Neural cell (in vitro differentiated cells): ENCODE measurements around the gene PSMG4. TPM values are rescaled to one million over a fixed set of nuclear protein-coding genes. Genes with fewer than 3 reads are reported as not detected.

ENCODE experiments used
- H2AFZ ChIP-seq: fragments of 200-600, 300-800 bp; sonication (generic), shearing (Covaris generic); 2 replicates; pipeline ENCODE4 v1.6.0; 2014; ENCODE audit warnings: low read depth, mild to moderate bottlenecking, antibody characterized with exemption, low read length, moderate library complexity
- H3F3A ChIP-seq: fragments of 200-600 bp; shearing (Covaris generic); 2 replicates; pipeline ENCODE4 v1.6.1; 2016; ENCODE audit warnings: mild to moderate bottlenecking, moderate library complexity, mixed read lengths, antibody characterized with exemption, low read length; ENCODE audit not compliant: insufficient read depth, poor library complexity, severe bottlenecking
- H3K27ac ChIP-seq: fragments of 200-600, 300-800 bp; sonication (generic), shearing (Covaris generic); 2 replicates; pipeline ENCODE4 v1.5.1; 2014; ENCODE audit warnings: mild to moderate bottlenecking, low read length, moderate library complexity
- H3K27me3 ChIP-seq: fragments of 300-800, 200-600 bp; sonication (generic), shearing (Covaris generic); 2 replicates; pipeline ENCODE4 v1.6.0; 2014; ENCODE audit warnings: mild to moderate bottlenecking, low read depth, low read length, moderate library complexity; ENCODE audit not compliant: insufficient read depth
- H3K36me3 ChIP-seq: fragments of 300-800, 200-600 bp; sonication (generic), shearing (Covaris generic); 2 replicates; pipeline ENCODE4 v1.5.1; 2014; ENCODE audit warnings: mild to moderate bottlenecking, antibody characterized with exemption, low read length, moderate library complexity; ENCODE audit not compliant: insufficient read depth
- H3K4me2 ChIP-seq: fragments of 300-800, 200-600 bp; sonication (generic), shearing (Covaris generic); 2 replicates; pipeline ENCODE4 v1.6.0; 2014; ENCODE audit warnings: mild to moderate bottlenecking, low read length
- H3K4me3 ChIP-seq: fragments of 300-800, 200-600 bp; sonication (generic), shearing (Covaris generic); 2 replicates; pipeline ENCODE4 v1.5.1; 2014; ENCODE audit warnings: mild to moderate bottlenecking, low read length, moderate library complexity
- H3K79me2 ChIP-seq: fragments of 200-600 bp; shearing (Covaris generic); replicated peaks from 2 replicates; pipeline ENCODE4 v1.6.0; 2014; ENCODE audit warnings: mild to moderate bottlenecking, low read length, moderate library complexity; ENCODE audit not compliant: insufficient read depth
- H3K9ac ChIP-seq: fragments of 300-800, 200-600 bp; sonication (generic), shearing (Covaris generic); 2 replicates; pipeline ENCODE4 v1.6.1; 2016; ENCODE audit warnings: mild to moderate bottlenecking, low read length, mixed read lengths
- H3K9me2 ChIP-seq: fragments of 200-600 bp; shearing (Covaris generic); 2 replicates; pipeline ENCODE4 v1.6.1; 2016; ENCODE audit warnings: mild to moderate bottlenecking, low read length, mixed read lengths; ENCODE audit not compliant: insufficient read depth
- H3K9me3 ChIP-seq: fragments of 200-600, 300-800 bp; sonication (generic), shearing (Covaris generic); 2 replicates; pipeline ENCODE4 v1.6.1; 2016; ENCODE audit warnings: mild to moderate bottlenecking, mixed run types, low read length, moderate library complexity, mixed read lengths
- H4K20me1 ChIP-seq: fragments of 200-600 bp; shearing (Covaris generic); 2 replicates; pipeline ENCODE4 v1.6.1; 2016; ENCODE audit warnings: mild to moderate bottlenecking, mixed run types; ENCODE audit not compliant: insufficient read depth
- EP300 ChIP-seq: fragments of 450-650 bp; conservative IDR thresholded peaks from 2 replicates; pipeline ENCODE4 v1.6.1; 2014; ENCODE audit warnings: antibody characterized with exemption, mild to moderate bottlenecking, moderate library complexity; ENCODE audit not compliant: poor library complexity, severe bottlenecking
- EZH2 ChIP-seq: fragments of 200-600, 300-800 bp; shearing (Covaris generic), sonication (generic); IDR thresholded peaks from 2 replicates; pipeline ENCODE4 v1.6.1; 2014; ENCODE audit warnings: antibody characterized with exemption, low read length, borderline replicate concordance, mild to moderate bottlenecking; ENCODE audit not compliant: insufficient read depth, poor library complexity, severe bottlenecking
- MXI1 ChIP-seq: fragments of 450-650 bp; conservative IDR thresholded peaks from 2 replicates; pipeline ENCODE4 v1.6.1; 2014; ENCODE audit warnings: antibody characterized with exemption, mild to moderate bottlenecking; ENCODE audit not compliant: poor library complexity, severe bottlenecking
- POLR2AphosphoS5 ChIP-seq: IDR thresholded peaks from 2 replicates; pipeline ENCODE4 v1.6.1; 2012
- RAD21 ChIP-seq: fragments of 450-650 bp; conservative IDR thresholded peaks from 2 replicates; pipeline ENCODE4 v1.6.1; 2014; ENCODE audit warnings: antibody characterized with exemption, mild to moderate bottlenecking, moderate library complexity
- REST ChIP-seq: IDR thresholded peaks from 2 replicates; pipeline ENCODE4 v1.6.1; 2012; ENCODE audit warnings: borderline replicate concordance
- SMC3 ChIP-seq: fragments of 450-650 bp; conservative IDR thresholded peaks from 2 replicates; pipeline ENCODE4 v1.6.1; 2014; ENCODE audit warnings: antibody characterized with exemption, mild to moderate bottlenecking, moderate library complexity; ENCODE audit not compliant: poor library complexity
- TAF1 ChIP-seq: IDR thresholded peaks from 2 replicates; pipeline ENCODE4 v1.6.1; 2012; ENCODE audit warnings: low read depth
- polyA plus RNA-seq: library from polyadenylated mRNA; depleted of rRNA; stranded (reverse); fragments of >200 nt; gene quantifications from 2 replicates; pipeline ENCODE4 v1.2.3, GENCODE V29; 2014
- TF ChIP-seq, protein P1 (sequence below): fragments of 450-650 bp; IDR thresholded peaks from 2 replicates; pipeline ENCODE4 v1.5.1; 2014; ENCODE audit warnings: antibody characterized with exemption, mild to moderate bottlenecking, moderate library complexity; ENCODE audit not compliant: poor library complexity, severe bottlenecking

PSMG4 gene
- polyA plus RNA-seq, 1 donor from 2014 or later = 52.0 TPM

DNA sequence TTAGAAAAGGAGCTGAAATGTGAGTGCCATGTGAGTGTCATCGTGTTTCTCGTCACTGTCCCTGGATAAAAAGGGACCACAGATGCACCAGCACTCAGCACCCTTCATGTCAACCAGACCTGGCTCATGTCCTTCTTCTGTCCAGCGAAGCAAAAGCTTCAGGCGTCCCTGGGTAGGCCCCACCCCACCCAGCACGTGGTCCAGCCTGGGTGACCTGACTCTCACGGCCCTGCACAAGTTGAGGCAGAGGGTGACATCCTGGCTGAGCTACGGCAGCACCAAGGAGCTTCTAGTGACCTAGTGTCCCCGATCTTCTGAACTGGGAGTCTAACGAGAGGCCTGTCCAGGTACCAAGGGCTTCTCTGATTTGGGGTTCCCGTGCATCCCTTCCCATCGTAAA lies 37.8 kb downstream of the PSMG4 start:
- H3K9me2 ChIP-seq = no peaks in the 10 kb centered on the region
- H3K79me2 ChIP-seq = no peaks in the 10 kb centered on the region
- no peak overlapping the region for H3K9ac ChIP-seq
- no peaks in the 10 kb centered on the region for H4K20me1 ChIP-seq
- H3K9me3 ChIP-seq = peaks cover 2% of the 10 kb centered on the region
- no peaks in the 10 kb centered on the region for H3F3A ChIP-seq
- H3K4me3 ChIP-seq = no peak overlapping the region
- TF ChIP-seq TAF1 (no peak), EZH2 (no peak), REST (no peak), POLR2AphosphoS5 (no peak), SMC3 (no peak), RAD21 (no peak), MXI1 (no peak), EP300 (no peak)
- TF ChIP-seq, protein P1, sequence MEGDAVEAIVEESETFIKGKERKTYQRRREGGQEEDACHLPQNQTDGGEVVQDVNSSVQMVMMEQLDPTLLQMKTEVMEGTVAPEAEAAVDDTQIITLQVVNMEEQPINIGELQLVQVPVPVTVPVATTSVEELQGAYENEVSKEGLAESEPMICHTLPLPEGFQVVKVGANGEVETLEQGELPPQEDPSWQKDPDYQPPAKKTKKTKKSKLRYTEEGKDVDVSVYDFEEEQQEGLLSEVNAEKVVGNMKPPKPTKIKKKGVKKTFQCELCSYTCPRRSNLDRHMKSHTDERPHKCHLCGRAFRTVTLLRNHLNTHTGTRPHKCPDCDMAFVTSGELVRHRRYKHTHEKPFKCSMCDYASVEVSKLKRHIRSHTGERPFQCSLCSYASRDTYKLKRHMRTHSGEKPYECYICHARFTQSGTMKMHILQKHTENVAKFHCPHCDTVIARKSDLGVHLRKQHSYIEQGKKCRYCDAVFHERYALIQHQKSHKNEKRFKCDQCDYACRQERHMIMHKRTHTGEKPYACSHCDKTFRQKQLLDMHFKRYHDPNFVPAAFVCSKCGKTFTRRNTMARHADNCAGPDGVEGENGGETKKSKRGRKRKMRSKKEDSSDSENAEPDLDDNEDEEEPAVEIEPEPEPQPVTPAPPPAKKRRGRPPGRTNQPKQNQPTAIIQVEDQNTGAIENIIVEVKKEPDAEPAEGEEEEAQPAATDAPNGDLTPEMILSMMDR = no peak
- no peak overlapping the region for H2AFZ ChIP-seq
- no peak overlapping the region for H3K27ac ChIP-seq
- no peaks in the 10 kb centered on the region for H3K36me3 ChIP-seq
- no peaks in the 10 kb centered on the region for H3K27me3 ChIP-seq
- H3K4me2 ChIP-seq = no peak overlapping the region

DNA sequence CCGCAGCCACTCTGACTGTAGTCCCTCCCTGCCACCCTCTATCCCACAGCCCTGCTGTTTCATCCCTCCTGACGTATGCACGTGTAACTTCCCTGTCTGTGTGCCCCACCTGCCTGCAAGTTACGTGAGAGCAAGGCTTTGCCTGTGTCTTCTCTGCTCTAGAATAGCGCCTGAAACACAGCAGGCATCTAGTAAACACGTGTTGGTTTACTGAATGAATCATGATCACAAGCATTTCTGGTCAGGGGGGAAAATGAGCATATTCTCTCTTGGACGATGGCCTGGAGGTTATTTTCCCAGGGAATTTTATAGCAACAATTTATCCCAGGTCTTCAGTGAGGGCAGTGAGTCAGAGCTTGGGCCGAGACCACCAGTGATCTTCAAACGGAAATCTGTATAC lies 38.3 kb downstream of the PSMG4 start:
- Histone ChIP-seq H4K20me1 (no peaks in the 10 kb centered on the region), H3K79me2 (no peaks in the 10 kb centered on the region), H3K4me3 (no peak overlapping the region), H3K27me3 (no peaks in the 10 kb centered on the region), H3F3A (no peaks in the 10 kb centered on the region), H3K27ac (no peak overlapping the region), H2AFZ (no peak overlapping the region), H3K9me2 (no peaks in the 10 kb centered on the region), H3K9me3 (peaks cover 4% of the 10 kb centered on the region), H3K36me3 (no peaks in the 10 kb centered on the region), H3K4me2 (no peak overlapping the region), H3K9ac (no peak overlapping the region)
- TF ChIP-seq TAF1 (no peak), RAD21 (no peak), EP300 (no peak), SMC3 (no peak), REST (no peak), POLR2AphosphoS5 (no peak), EZH2 (no peak), MXI1 (no peak)
- TF ChIP-seq, protein P1 = no peak
